C4-2B (cell line): ENCODE measurements around the gene EMX1.

Experiments
- H3K27ac ChIP-seq: fragments of 450-650 bp; 2 replicates; pipeline ENCODE4 v1.5.1; 2017
- ZFX ChIP-seq: fragments of 450-650 bp; IDR thresholded peaks from 2 replicates; pipeline ENCODE4 v1.6.1; 2017
- TF ChIP-seq, protein P1 (sequence below): fragments of 450-650 bp; conservative IDR thresholded peaks from 2 replicates; pipeline ENCODE4 v1.5.1; 2017; ENCODE audit warnings: mild to moderate bottlenecking

The EMX1 gene

DNA sequence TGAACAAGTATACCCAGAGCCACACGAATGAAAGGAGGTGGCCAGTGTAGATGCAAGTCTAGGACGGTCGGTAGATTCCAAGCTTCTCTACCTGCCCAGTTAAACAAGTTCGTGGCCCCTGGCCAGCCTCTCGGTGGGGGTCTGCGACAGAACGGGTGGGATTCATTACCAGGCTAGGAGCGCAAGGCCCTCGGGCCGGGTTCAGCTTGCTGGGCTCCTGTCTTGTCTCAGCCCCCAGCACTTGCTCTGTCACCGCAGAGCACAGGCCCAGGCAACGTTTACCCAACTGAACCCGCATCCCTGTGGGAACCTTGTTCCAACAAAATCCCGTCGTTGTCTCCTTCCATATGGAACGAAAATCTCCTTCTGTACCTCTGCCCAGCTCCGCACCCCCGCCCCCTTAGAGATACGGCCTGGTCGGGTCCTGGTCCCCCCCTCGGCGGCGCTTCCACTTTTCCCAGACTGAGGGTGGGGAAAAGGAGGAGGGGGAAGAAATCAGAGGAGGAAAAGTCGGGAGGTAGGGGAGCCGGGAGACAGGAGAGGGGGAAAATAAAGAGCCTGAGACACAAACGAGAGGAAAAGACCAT is 1.9 kb upstream of the EMX1 start:
- H3K27ac ChIP-seq, result no peak overlapping the region

DNA sequence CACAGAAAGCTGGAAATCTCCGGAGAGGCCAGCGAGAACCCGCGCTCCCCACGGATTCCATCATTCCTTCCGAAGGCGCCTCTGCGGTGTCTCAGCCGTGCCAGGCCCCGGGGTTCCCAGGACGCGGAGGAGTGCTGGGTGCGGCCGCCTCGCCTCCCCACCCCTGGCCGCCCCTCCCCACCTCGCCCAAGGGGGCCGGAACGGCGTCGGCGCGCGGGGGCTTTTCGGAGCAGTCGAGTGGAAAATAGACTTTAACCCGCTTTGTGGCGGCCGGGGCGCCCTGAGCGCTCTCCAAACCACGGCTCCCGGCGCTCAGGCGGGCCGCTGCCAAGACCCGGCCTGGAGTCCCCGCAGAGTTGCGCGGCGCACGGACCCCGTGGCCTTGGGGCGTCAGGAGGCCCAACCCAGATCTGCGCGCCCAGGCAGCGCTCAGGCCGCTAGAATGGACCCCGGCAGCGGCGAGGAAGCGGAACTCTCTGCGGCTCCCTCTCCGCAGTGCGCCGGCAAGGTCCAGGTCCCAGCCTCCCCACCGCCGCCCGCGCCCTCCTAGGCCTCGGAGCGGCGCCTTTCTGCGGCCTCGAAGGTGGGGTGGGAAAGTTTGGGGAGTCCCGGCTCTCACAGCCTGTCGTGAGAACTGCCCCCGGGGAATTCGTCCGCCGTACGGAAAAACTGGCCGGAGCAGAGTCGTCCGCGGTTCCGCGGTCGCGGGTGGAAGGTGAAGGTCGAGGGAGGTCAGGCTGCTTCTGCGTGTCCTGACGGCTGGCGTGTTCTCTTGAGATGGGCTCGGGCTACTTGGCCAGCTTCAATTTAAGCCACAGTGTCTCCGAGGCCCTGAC is 1.2 kb upstream of the EMX1 start:
- no peak overlapping the region for H3K27ac ChIP-seq
- TF ChIP-seq ZFX, result no peak
- TF ChIP-seq, protein P1, sequence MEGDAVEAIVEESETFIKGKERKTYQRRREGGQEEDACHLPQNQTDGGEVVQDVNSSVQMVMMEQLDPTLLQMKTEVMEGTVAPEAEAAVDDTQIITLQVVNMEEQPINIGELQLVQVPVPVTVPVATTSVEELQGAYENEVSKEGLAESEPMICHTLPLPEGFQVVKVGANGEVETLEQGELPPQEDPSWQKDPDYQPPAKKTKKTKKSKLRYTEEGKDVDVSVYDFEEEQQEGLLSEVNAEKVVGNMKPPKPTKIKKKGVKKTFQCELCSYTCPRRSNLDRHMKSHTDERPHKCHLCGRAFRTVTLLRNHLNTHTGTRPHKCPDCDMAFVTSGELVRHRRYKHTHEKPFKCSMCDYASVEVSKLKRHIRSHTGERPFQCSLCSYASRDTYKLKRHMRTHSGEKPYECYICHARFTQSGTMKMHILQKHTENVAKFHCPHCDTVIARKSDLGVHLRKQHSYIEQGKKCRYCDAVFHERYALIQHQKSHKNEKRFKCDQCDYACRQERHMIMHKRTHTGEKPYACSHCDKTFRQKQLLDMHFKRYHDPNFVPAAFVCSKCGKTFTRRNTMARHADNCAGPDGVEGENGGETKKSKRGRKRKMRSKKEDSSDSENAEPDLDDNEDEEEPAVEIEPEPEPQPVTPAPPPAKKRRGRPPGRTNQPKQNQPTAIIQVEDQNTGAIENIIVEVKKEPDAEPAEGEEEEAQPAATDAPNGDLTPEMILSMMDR, result no peak

More for the DNA sequence above, 1.9 kb upstream of the EMX1 start:
- TF ChIP-seq, protein P1, result no peak
- no peak for TF ChIP-seq ZFX

DNA sequence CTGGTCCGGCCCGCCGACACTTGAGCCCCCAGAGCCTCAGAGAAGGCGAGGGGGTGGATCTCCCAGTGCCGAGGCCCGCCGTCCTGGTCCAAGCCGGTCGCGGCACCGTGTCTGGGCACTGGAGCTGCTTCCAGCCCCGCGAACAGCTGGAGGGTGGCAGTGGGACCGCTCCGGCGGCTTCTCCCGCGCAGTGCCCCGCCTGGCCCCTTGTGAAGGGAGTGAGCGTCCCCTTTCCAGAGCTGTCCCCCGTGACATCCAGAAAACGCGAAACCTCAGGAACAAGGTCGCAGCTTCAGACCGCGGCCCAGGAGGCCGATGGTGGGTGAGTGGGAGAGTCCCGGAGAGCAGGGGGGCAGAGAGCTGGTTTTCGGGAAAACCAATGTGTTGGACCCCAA is 579 bp upstream of the EMX1 start:
- no peak for TF ChIP-seq ZFX
- TF ChIP-seq, protein P1, result no peak
- H3K27ac ChIP-seq, result no peak overlapping the region

DNA sequence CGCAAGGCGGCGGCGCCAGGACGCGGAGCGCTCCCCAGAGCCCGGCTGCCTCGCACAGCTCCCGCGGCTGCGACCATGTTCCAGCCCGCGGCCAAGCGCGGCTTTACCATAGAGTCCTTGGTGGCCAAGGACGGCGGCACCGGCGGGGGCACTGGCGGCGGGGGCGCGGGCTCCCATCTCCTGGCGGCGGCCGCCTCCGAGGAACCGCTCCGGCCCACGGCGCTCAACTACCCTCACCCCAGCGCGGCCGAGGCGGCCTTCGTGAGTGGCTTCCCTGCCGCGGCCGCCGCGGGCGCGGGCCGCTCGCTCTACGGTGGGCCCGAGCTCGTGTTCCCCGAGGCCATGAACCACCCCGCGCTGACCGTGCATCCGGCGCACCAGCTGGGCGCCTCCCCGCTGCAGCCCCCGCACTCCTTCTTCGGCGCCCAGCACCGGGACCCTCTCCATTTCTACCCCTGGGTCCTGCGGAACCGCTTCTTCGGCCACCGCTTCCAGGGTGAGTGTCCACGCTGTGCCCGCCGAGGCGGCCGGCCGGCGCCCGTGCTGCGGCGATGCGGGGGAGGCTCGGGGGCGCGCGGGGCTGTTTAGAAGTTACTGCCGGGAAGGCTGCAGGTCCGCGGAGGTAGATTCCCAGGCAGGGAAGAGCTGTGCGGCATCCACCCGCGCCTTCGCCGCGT is 696 bp downstream of the EMX1 start:
- TF ChIP-seq, protein P1, result no peak
- no peak for TF ChIP-seq ZFX
- H3K27ac ChIP-seq, result no peak overlapping the region

DNA sequence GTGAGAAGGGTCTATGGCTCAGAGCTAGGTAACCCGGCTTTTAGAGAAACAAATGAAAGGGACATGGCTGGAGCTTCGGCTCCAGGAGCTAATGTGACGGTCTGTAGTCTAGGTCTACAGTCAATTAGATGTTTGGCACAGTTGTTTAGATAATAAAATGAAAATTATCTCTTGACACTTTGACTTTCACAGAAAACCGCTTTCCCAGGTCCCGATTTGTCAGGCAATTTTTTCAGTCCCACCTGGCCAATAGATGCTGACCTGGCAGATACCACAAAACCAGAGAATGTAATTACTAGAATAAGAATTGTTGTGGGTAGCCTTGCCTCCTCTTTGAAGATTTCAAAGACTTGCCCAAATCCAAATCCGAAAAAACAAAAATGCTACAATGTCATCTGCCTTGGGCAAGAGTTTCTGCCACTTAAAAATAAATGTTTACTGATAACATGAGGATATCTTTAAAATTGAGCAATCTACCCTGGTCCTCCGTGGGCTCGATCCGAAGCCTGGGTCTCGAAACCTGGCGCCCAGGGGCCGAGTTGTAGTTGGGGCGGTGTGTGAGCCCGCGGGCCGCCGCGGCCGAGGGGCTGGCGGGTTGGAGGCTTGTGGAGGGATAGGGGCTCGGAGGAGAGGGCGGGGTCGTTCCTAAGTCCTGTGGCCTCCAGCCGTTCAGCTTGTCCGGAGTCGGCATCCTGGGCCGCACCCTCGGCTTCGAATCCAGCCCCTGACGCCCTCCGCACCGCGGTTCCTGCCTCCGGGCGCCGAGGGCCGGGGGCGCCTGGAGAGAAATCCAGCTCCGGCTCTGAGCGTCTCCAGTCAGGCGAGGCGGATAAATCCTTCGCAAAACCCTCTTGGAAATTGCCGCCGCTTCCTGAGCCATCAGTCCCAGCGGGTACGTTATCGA is 2.3 kb downstream of the EMX1 start:
- TF ChIP-seq, protein P1, result no peak
- TF ChIP-seq ZFX, result no peak
- H3K27ac ChIP-seq, result no peak overlapping the region

DNA sequence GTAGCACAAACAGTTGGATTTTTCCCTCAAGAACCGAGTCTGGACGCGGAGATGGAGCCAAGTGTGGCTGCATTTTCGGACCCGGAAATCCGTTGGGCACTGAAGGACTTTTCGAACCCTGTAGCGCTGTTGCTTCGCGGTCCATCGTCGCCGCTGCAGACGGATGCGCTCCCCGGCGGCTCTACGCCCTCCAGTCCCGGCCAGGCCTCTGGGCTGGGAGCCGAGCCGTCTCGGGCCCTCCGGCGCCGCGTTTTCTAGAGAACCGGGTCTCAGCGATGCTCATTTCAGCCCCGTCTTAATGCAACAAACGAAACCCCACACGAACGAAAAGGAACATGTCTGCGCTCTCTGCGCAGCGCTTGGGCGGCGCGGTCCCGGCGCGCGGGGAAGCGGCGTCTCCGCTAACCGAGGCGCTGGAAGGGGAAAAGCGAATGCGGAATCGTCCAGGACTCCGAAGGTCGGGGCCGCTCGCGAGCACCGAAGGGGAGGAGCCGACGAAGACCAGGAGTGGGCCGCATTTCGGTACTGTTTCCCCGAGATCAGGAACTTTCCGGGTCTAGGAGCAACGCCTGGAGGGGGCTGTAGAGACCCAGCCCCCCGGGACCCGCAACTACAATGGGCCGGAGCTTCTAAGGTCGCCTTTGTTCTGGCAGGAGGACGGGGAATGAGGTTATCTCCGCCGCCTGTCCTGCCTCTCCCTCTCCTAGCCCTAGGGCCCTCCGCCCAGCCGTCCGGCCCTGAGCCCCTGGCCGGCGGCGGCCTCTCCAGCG is 3.2 kb downstream of the EMX1 start:
- H3K27ac ChIP-seq, result no peak overlapping the region
- TF ChIP-seq ZFX, result no peak
- TF ChIP-seq, protein P1, result no peak
